GM23338 (cell line): ENCODE data around the gene VCPKMT. TPM values are rescaled to one million over a fixed set of nuclear protein-coding genes. Genes with fewer than 3 reads are reported as not detected.

Source experiments
- ATAC-seq: fragments of 200-7000 bp; cut with Tn5 transposase; 3 replicates; pipeline ENCODE4 v1.9.1; 2020
- DNase-seq: peaks from one replicate; pipeline ENCODE4 v3.0.0-alpha.2; 2015; ENCODE audit warnings: low spot score
- H2AFZ ChIP-seq: fragments of 200-600 bp; sonication (generic); 2 replicates; pipeline ENCODE4 v1.8.0; 2016; ENCODE audit warnings: antibody characterized with exemption, mild to moderate bottlenecking, moderate library complexity
- H3F3A ChIP-seq: fragments of 200-600 bp; sonication (generic); replicated peaks from 2 replicates; pipeline ENCODE4 v1.8.0; 2017; ENCODE audit warnings: antibody characterized with exemption, mixed run types, low read depth
- H3K27ac ChIP-seq: fragments of 200-600 bp; sonication (generic); 2 replicates; pipeline ENCODE4 v1.6.1; 2016; ENCODE audit warnings: low read depth
- H3K27me3 ChIP-seq: fragments of 200-600 bp; sonication (generic); 2 replicates; pipeline ENCODE4 v1.8.0; 2016; ENCODE audit warnings: mild to moderate bottlenecking, mixed run types, moderate library complexity; ENCODE audit not compliant: insufficient read depth
- H3K36me3 ChIP-seq: fragments of 200-600 bp; sonication (generic); 2 replicates; pipeline ENCODE4 v1.8.0; 2016; ENCODE audit warnings: mild to moderate bottlenecking; ENCODE audit not compliant: insufficient read depth
- H3K4me1 ChIP-seq: fragments of 200-600 bp; sonication (generic); 2 replicates; pipeline ENCODE4 v1.8.0; 2016; ENCODE audit warnings: mild to moderate bottlenecking, moderate library complexity; ENCODE audit not compliant: insufficient read depth
- H3K4me2 ChIP-seq: fragments of 200-600 bp; sonication (generic); 2 replicates; pipeline ENCODE4 v1.7.1; 2017; ENCODE audit warnings: mixed run types
- H3K4me3 ChIP-seq: fragments of 200-600 bp; sonication (generic); 2 replicates; pipeline ENCODE4 v1.6.1; 2016; ENCODE audit warnings: mixed run types
- H3K79me2 ChIP-seq: fragments of 200-600 bp; sonication (generic); replicated peaks from 2 replicates; pipeline ENCODE4 v1.8.0; 2017; ENCODE audit warnings: mild to moderate bottlenecking; ENCODE audit not compliant: insufficient read depth
- H3K9me2 ChIP-seq: fragments of 200-600 bp; sonication (generic); 2 replicates; pipeline ENCODE4 v1.8.0; 2017; ENCODE audit not compliant: insufficient read depth
- H4K20me1 ChIP-seq: fragments of 200-600 bp; sonication (generic); replicated peaks from 2 replicates; pipeline ENCODE4 v1.8.0; 2017; ENCODE audit warnings: mild to moderate bottlenecking; ENCODE audit not compliant: insufficient read depth
- H3K27ac Mint-ChIP-seq: 2 replicates; pipeline ENCODE4 v1.8.0; 2020; ENCODE audit warnings: inconsistent platforms, mild to moderate bottlenecking, moderate library complexity, mixed read lengths
- H3K27me3 Mint-ChIP-seq: 3 replicates; pipeline ENCODE4 v1.8.0; 2022; ENCODE audit warnings: low read depth, mild to moderate bottlenecking, moderate library complexity, mixed read lengths, inconsistent platforms; ENCODE audit not compliant: insufficient read depth, poor library complexity
- H3K36me3 Mint-ChIP-seq: 3 replicates; pipeline ENCODE4 v1.8.0; 2021; ENCODE audit warnings: low read depth, mild to moderate bottlenecking, inconsistent platforms, moderate library complexity, mixed read lengths
- H3K4me1 Mint-ChIP-seq: 3 replicates; pipeline ENCODE4 v1.8.0; 2020; ENCODE audit warnings: mild to moderate bottlenecking, inconsistent platforms, mixed read lengths
- H3K4me3 Mint-ChIP-seq: 3 replicates; pipeline ENCODE4 v1.8.0; 2021; ENCODE audit warnings: moderate library complexity, mild to moderate bottlenecking, inconsistent platforms, mixed read lengths
- H3K9me3 Mint-ChIP-seq: 3 replicates; pipeline ENCODE4 v1.8.0; 2020; ENCODE audit warnings: moderate library complexity, mild to moderate bottlenecking, inconsistent platforms, mixed read lengths
- CREB1 ChIP-seq: fragments of 250-450 bp; sonication (Bioruptor Pico); IDR thresholded peaks from 2 replicates; pipeline ENCODE4 v1.5.0; 2020; ENCODE audit warnings: low read depth, mild to moderate bottlenecking, moderate library complexity
- POLR2AphosphoS5 ChIP-seq: IDR thresholded peaks from 2 replicates; pipeline ENCODE4 v1.6.1; 2016; ENCODE audit warnings: antibody characterized with exemption, low read depth
- STAT1 ChIP-seq: IDR thresholded peaks from one replicate; pipeline ENCODE4 v1.6.1; 2016; ENCODE audit warnings: antibody characterized with exemption; ENCODE audit not compliant: unreplicated experiment
- ZNF114 ChIP-seq: fragments of 250-450 bp; sonication (Bioruptor Pico); IDR thresholded peaks from 2 replicates; pipeline ENCODE4 v1.5.0; 2020; ENCODE audit warnings: mild to moderate bottlenecking, moderate library complexity
- ZNF331 ChIP-seq: fragments of 250-450 bp; sonication (Bioruptor Pico); IDR thresholded peaks from 2 replicates; pipeline ENCODE4 v1.5.0; 2020; ENCODE audit warnings: low read depth, mild to moderate bottlenecking, moderate library complexity
- polyA plus RNA-seq: library from polyadenylated mRNA; unstranded; fragments of >200 nt; fragmentation: Nextera tagmentation; extraction: Ambion mirVana; gene quantifications from 2 replicates; pipeline ENCODE4 v1.2.1, GENCODE V29; 2016
- total RNA-seq: library from RNA; depleted of rRNA; stranded (reverse); fragments of >200 nt; shearing (Covaris generic); gene quantifications from 2 replicates; pipeline ENCODE4 v1.2.3, GENCODE V29; 2014
- TF ChIP-seq, protein P1 (sequence below): IDR thresholded peaks from one replicate; pipeline ENCODE4 v1.6.1; 2018; ENCODE audit warnings: antibody characterized with exemption; ENCODE audit not compliant: unreplicated experiment
- TF ChIP-seq, protein P2 (sequence below): fragments of 250-450 bp; sonication (Bioruptor Pico); IDR thresholded peaks from 2 replicates; pipeline ENCODE4 v1.5.0; 2020; ENCODE audit warnings: mild to moderate bottlenecking, moderate library complexity
- TF ChIP-seq, protein P3 (sequence below), 2 experiments: fragments of 200-600 bp in 1 of 2; sonication (generic) in 1 of 2; conservative IDR thresholded peaks; 2 replicates each; pipeline versions ENCODE4 v1.5.1 to v1.6.1; 2016 to 2017; ENCODE audit warnings: antibody characterized with exemption in 2 of 2, low read depth in 2 of 2, mild to moderate bottlenecking in 2 of 2, moderate library complexity in 1 of 2

The VCPKMT gene
- total and polyA plus RNA-seq, 2 experiments from 2014 or later, result 12.3 to 15.8 TPM

DNA sequence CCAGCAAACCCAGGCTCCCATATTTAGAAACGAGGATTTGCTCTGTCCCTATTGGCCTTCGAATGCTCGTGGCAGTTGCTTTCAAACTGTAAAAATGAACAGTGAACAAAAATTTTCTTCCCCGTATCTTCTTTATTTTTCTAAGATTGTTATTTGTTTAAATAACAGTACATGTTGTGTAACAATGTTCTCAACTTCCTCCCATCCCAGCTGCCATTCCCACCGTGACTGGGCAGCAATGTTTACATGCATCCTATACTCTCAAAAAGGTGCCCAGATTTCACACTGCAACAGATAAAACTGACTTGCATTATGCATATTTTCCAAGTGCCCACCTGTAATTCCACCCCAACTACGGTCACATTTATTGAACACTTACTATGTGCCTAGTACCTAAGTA, 12.8 kb downstream of the VCPKMT start:
- Mint-ChIP-seq H3K4me1 (peaks cover 13% of the 10 kb centered on the region; the same call in 2 of the 3 replicates), H3K36me3 (peaks cover 9% of the 10 kb centered on the region)

More for the DNA sequence above, 12.8 kb downstream of the VCPKMT start:
- no peak overlapping the region for H2AFZ ChIP-seq
- TF ChIP-seq ZNF114 (CRISPR knock-in tag) (no peak), STAT1 (no peak), CREB1 (CRISPR knock-in tag) (no peak), POLR2AphosphoS5 (no peak), ZNF331 (CRISPR knock-in tag) (no peak)
- TF ChIP-seq, protein P1, sequence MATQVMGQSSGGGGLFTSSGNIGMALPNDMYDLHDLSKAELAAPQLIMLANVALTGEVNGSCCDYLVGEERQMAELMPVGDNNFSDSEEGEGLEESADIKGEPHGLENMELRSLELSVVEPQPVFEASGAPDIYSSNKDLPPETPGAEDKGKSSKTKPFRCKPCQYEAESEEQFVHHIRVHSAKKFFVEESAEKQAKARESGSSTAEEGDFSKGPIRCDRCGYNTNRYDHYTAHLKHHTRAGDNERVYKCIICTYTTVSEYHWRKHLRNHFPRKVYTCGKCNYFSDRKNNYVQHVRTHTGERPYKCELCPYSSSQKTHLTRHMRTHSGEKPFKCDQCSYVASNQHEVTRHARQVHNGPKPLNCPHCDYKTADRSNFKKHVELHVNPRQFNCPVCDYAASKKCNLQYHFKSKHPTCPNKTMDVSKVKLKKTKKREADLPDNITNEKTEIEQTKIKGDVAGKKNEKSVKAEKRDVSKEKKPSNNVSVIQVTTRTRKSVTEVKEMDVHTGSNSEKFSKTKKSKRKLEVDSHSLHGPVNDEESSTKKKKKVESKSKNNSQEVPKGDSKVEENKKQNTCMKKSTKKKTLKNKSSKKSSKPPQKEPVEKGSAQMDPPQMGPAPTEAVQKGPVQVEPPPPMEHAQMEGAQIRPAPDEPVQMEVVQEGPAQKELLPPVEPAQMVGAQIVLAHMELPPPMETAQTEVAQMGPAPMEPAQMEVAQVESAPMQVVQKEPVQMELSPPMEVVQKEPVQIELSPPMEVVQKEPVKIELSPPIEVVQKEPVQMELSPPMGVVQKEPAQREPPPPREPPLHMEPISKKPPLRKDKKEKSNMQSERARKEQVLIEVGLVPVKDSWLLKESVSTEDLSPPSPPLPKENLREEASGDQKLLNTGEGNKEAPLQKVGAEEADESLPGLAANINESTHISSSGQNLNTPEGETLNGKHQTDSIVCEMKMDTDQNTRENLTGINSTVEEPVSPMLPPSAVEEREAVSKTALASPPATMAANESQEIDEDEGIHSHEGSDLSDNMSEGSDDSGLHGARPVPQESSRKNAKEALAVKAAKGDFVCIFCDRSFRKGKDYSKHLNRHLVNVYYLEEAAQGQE, result no peak
- TF ChIP-seq, protein P2, sequence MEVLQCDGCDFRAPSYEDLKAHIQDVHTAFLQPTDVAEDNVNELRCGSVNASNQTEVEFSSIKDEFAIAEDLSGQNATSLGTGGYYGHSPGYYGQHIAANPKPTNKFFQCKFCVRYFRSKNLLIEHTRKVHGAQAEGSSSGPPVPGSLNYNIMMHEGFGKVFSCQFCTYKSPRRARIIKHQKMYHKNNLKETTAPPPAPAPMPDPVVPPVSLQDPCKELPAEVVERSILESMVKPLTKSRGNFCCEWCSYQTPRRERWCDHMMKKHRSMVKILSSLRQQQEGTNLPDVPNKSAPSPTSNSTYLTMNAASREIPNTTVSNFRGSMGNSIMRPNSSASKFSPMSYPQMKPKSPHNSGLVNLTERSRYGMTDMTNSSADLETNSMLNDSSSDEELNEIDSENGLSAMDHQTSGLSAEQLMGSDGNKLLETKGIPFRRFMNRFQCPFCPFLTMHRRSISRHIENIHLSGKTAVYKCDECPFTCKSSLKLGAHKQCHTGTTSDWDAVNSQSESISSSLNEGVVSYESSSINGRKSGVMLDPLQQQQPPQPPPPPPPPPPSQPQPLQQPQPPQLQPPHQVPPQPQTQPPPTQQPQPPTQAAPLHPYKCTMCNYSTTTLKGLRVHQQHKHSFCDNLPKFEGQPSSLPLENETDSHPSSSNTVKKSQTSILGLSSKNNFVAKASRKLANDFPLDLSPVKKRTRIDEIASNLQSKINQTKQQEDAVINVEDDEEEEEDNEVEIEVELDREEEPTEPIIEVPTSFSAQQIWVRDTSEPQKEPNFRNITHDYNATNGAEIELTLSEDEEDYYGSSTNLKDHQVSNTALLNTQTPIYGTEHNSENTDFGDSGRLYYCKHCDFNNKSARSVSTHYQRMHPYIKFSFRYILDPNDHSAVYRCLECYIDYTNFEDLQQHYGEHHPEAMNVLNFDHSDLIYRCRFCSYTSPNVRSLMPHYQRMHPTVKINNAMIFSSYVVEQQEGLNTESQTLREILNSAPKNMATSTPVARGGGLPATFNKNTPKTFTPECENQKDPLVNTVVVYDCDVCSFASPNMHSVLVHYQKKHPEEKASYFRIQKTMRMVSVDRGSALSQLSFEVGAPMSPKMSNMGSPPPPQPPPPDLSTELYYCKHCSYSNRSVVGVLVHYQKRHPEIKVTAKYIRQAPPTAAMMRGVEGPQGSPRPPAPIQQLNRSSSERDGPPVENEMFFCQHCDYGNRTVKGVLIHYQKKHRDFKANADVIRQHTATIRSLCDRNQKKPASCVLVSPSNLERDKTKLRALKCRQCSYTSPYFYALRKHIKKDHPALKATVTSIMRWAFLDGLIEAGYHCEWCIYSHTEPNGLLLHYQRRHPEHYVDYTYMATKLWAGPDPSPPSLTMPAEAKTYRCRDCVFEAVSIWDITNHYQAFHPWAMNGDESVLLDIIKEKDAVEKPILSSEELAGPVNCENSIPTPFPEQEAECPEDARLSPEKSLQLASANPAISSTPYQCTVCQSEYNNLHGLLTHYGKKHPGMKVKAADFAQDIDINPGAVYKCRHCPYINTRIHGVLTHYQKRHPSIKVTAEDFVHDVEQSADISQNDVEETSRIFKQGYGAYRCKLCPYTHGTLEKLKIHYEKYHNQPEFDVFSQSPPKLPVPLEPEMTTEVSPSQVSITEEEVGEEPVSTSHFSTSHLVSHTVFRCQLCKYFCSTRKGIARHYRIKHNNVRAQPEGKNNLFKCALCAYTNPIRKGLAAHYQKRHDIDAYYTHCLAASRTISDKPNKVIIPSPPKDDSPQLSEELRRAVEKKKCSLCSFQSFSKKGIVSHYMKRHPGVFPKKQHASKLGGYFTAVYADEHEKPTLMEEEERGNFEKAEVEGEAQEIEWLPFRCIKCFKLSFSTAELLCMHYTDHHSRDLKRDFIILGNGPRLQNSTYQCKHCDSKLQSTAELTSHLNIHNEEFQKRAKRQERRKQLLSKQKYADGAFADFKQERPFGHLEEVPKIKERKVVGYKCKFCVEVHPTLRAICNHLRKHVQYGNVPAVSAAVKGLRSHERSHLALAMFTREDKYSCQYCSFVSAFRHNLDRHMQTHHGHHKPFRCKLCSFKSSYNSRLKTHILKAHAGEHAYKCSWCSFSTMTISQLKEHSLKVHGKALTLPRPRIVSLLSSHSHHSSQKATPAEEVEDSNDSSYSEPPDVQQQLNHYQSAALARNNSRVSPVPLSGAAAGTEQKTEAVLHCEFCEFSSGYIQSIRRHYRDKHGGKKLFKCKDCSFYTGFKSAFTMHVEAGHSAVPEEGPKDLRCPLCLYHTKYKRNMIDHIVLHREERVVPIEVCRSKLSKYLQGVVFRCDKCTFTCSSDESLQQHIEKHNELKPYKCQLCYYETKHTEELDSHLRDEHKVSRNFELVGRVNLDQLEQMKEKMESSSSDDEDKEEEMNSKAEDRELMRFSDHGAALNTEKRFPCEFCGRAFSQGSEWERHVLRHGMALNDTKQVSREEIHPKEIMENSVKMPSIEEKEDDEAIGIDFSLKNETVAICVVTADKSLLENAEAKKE (CRISPR knock-in tag), result no peak
- TF ChIP-seq, protein P3, sequence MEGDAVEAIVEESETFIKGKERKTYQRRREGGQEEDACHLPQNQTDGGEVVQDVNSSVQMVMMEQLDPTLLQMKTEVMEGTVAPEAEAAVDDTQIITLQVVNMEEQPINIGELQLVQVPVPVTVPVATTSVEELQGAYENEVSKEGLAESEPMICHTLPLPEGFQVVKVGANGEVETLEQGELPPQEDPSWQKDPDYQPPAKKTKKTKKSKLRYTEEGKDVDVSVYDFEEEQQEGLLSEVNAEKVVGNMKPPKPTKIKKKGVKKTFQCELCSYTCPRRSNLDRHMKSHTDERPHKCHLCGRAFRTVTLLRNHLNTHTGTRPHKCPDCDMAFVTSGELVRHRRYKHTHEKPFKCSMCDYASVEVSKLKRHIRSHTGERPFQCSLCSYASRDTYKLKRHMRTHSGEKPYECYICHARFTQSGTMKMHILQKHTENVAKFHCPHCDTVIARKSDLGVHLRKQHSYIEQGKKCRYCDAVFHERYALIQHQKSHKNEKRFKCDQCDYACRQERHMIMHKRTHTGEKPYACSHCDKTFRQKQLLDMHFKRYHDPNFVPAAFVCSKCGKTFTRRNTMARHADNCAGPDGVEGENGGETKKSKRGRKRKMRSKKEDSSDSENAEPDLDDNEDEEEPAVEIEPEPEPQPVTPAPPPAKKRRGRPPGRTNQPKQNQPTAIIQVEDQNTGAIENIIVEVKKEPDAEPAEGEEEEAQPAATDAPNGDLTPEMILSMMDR (conservative IDR thresholded peaks at IDR 0.05; ENCODE audit: low read depth in 2 of 2), result no peak
- Mint-ChIP-seq H3K27me3 (peaks cover 5% of the 10 kb centered on the region), H3K27ac (no peak overlapping the region), H3K9me3 (no peaks in the 10 kb centered on the region), H3K4me3 (no peak overlapping the region)
- H3K9me2 ChIP-seq, result no peaks in the 10 kb centered on the region
- H3K27ac ChIP-seq, result no peak overlapping the region
- no peaks in the 10 kb centered on the region for H3K27me3 ChIP-seq
- H3F3A ChIP-seq, result 0 out of 2 replicates have a peak, but pooled peaks cover 3% of the 10 kb centered on the region
- no peaks in the 10 kb centered on the region for H3K36me3 ChIP-seq
- no peaks in the 10 kb centered on the region for H3K79me2 ChIP-seq
- ATAC-seq (no peak), DNase-seq (no peak)
- no peak overlapping the region for H3K4me2 ChIP-seq
- H3K4me3 ChIP-seq, result no peak overlapping the region
- H3K4me1 ChIP-seq, result peaks cover 11% of the 10 kb centered on the region; the same call in 1 of the 2 replicates
- no peaks in the 10 kb centered on the region for H4K20me1 ChIP-seq
